GM12878 (cell line): ENCODE data around the gene FBRSL1. TPM values are rescaled to one million over a fixed set of nuclear protein-coding genes. Genes with fewer than 3 reads are reported as not detected.

ENCODE experiments used
- BRCA1 ChIP-seq: IDR thresholded peaks from 2 replicates; pipeline ENCODE4 v1.6.1; 2011; ENCODE audit warnings: low read depth, low read length, improper control_type of control experiment
- CBX3 ChIP-seq: fragments of 200-600 bp; sonication (generic); IDR thresholded peaks from 2 replicates; pipeline ENCODE4 v1.6.1; 2016; ENCODE audit warnings: low read depth, borderline replicate concordance
- MXI1 ChIP-seq: fragments of 150-350 bp; IDR thresholded peaks from 2 replicates; pipeline ENCODE4 v1.6.1; 2011; ENCODE audit warnings: low read depth, mild to moderate bottlenecking, inconsistent platforms, low read length, improper control_type of control experiment
- NFXL1 ChIP-seq: fragments of 450-650 bp; IDR thresholded peaks from 2 replicates; pipeline ENCODE4 v1.6.1; 2017; ENCODE audit warnings: antibody characterized with exemption, mild to moderate bottlenecking, borderline replicate concordance
- RAD21 ChIP-seq: IDR thresholded peaks from 2 replicates; pipeline ENCODE4 v1.6.1; 2011; ENCODE audit warnings: mild to moderate bottlenecking, low read depth, low read length, moderate library complexity; ENCODE audit not compliant: insufficient read depth
- ZNF207 ChIP-seq: fragments of 450-650 bp; IDR thresholded peaks from 2 replicates; pipeline ENCODE4 v1.6.1; 2014; ENCODE audit warnings: antibody characterized with exemption, mild to moderate bottlenecking, borderline replicate concordance
- ZNF592 ChIP-seq: fragments of 450-650 bp; IDR thresholded peaks from 2 replicates; pipeline ENCODE4 v1.6.1; 2017; ENCODE audit warnings: mild to moderate bottlenecking, moderate library complexity
- ZZZ3 ChIP-seq: IDR thresholded peaks from 2 replicates; pipeline ENCODE4 v1.6.1; 2011; ENCODE audit warnings: low read depth; ENCODE audit not compliant: control insufficient read depth, insufficient read length
- polyA plus RNA-seq, 11 experiments: library from polyadenylated mRNA; depleted of rRNA in 4 of 11; unstranded in 6 of 11; stranded (reverse) in 5 of 11; fragments of >200 nt; fragmentation: Nextera tagmentation in 4 of 11; fragmentation: Illumina TruSeq in 1 of 11; extraction: Ambion mirVana in 4 of 11; extraction: Trizol in 1 of 11; gene quantifications; 1 replicate in 1 of 11; 2 replicates in 10 of 11; pipeline versions ENCODE4 v1.2.1 to v1.2.3, GENCODE V29; 2011 to 2016; ENCODE audit warnings: inconsistent platforms in 2 of 11, missing spikeins in 2 of 11, low read depth in 1 of 11
- total RNA-seq, 4 experiments: library from RNA; depleted of rRNA in 3 of 4; stranded (reverse); fragments of >200 nt in 3 of 4; fragmentation: Illumina TruSeq in 1 of 4; extraction: Trizol in 1 of 4; gene quantifications; 2 replicates each; pipeline versions ENCODE4 v1.2.1 to v1.2.3, GENCODE V29; 2013 to 2021

The FBRSL1 gene
- total and polyA plus RNA-seq, 10 of the 15 experiments (the other 5 are each of a cell fraction or from before 2014, with no cell fraction given) = 0.19 to 55.1 (median 4.1) TPM

- TF ChIP-seq ZNF592 (no peak), BRCA1 (no peak), RAD21 (no peak), NFXL1 (no peak), ZNF207 (no peak), CBX3 (no peak), ZZZ3 (no peak), MXI1 (no peak)
- TF ChIP-seq, all 136 proteins: peak for 0
These were observed 48.1 kb downstream of the FBRSL1 start (continued) for GRCh38 chr12:132537836-132538662.
